GM18909 (cell line): ENCODE measurements around the gene PDZD2.

Source experiments
- ATAC-seq: cut with Tn5 transposase; IDR thresholded peaks from one replicate; pipeline ENCODE4 v1.9.1; 2021; ENCODE audit warnings: mild to moderate bottlenecking; ENCODE audit not compliant: unreplicated experiment, poor library complexity

The PDZD2 gene

GRCh38 chr5:31908396-31908795 lies 269.5 kb downstream of the PDZD2 start:
- ATAC-seq, result no peak

GRCh38 chr5:31909073-31909472 lies 270.1 kb downstream of the PDZD2 start:
- ATAC-seq, result no peak

GRCh38 chr5:31911291-31912265 lies 272.6 kb downstream of the PDZD2 start:
- no peak for ATAC-seq

GRCh38 chr5:31913808-31914207 lies 274.9 kb downstream of the PDZD2 start:
- ATAC-seq, result no peak

DNA sequence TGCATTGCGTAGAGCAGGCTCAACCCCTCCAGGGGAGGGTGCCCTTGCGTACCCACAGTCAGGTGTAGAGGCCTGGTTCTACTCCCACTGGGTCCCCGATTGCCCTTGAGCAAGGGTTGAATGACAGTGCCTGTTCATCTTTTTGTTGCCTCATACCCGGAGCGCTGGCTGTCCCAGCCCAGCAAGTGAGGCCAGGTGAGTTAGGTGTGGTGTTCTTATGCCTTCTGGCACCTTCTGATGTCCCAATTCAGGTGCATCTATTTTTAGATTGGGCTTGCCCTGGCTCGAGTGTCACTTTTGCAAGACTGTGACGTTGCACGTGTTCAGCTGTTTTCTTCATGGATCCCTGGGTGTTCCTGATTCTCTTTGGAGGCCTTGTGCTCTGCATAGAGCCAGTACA lies 277.4 kb downstream of the PDZD2 start:
- ATAC-seq, result no peak

DNA sequence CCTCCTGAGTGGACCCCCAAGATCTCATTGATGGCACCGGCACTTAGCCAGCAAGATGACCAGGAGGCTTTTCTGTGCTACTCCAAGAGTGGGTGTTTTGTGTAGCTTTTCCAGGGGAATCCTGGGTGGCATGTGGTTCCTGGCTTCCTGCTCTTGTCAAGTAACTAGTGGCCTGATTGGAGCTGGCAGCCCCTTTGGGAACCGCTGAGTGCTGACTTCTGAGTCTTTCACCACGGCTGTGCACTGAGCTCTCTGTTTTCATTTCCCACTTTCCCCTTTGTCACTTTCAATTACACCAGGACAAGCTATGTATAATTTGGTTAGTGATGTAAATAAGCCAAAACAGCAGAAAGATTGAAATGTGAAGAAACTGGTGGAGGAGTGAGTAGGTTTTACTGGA lies 279.8 kb downstream of the PDZD2 start:
- no peak for ATAC-seq

DNA sequence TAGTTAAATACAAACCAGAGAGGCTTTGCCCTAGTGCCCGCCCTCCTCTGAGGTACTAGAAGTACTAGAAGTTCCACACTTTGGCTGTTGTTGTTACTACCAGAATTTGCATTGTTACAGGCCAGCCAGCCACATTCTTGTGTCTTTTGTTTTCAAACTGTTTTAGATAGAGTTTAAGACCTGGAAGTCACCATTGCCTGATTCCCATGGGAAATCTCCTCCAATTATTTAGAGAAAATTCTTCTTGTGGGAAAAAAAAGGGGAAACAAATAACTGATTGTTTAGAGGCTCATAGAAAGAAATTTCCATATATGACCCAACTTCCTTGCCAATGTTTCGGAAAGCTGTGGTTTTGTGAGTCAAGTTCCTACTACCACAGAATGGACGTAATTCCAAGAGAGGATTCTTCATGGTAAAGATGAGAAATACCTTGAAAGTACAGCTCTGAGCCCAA lies 282.9 kb downstream of the PDZD2 start:
- ATAC-seq, result no peak

GRCh38 chr5:31924005-31924404 lies 285.1 kb downstream of the PDZD2 start:
- ATAC-seq, result no peak

GRCh38 chr5:31931874-31932273 lies 292.9 kb downstream of the PDZD2 start:
- ATAC-seq, result no peak

DNA sequence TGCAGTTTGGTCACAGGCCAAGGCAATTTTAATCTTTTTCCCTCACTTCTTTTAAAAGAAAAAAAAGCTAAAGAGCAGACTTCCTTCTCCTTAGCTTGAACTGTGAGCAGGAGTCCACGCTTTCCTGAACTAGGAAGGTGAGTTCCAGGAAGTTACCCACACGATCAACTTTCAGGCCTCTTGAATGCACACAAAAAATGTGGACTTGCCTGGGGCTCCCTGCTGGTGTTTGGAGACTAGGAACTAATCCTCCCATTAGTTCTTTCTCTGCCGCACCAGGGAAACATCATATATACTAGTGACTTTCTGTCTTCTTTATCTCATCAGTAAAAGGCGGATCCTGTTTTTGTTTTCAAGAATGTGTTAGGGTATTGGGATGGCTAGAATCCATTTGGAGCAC lies 295.2 kb downstream of the PDZD2 start:
- no peak for ATAC-seq

DNA sequence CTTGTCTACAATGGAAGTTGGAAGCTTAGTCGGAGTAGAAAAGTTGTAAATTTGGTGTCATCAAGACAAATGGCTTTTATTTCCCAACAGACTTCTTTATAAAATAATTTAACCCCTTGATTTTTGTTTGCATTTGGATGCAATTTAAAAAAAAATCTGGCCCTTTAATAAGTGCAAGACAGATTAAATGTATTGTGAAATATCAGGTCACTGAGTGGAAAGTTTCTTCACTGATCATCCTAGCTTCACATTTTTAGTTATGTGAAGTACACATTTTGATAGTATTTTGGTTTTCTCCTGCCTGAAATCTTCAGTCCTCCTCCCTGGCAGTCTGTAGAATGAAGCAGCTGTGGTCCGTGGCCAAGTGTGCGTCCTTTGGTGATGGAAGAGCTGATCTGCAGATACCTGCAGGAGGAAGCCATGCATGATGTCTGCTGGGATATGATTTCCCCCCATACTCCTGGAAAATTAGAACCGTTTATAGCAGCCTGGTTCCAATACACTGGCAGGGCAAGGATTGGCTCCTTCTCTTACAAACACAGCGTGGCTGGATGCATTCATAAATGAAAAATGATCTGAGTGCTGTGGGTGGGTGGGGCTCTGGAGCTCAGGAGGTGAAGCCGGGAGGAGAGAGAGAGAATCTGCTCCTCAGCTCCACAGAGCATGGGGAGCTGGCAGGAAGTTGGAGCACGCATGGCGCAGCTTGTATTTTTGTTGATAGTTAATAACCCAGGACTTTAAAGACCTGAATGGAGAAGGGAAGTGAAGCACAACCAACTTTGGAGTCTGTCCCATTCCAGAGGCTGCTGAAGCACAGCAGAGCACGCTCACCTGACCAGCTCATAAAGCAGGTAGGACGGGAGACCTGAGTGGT lies 296.8 kb downstream of the PDZD2 start:
- no peak for ATAC-seq

- ATAC-seq, result no peak
These were observed 297.8 kb downstream of the PDZD2 start for GRCh38 chr5:31936683-31937082.

DNA sequence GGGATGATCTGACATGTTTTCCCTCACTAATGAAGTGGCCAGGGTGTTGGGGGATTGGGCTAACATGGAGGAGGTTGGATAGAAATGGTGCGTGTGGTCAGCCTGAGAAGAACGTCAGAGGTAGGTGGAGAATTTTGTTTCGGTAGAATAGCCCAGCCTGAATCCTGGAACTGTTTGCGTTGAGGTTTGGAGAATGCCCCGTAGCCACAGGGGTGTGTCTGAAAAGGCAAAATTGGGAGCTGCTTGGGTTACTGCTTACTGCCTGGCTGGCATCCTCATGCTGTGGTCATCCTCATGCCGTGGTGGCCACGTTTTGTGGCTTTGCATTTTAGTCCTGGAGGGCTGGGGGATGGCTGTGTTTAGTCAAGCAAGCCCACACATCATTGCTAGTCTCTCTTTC lies 298.3 kb downstream of the PDZD2 start:
- ATAC-seq, result no peak

DNA sequence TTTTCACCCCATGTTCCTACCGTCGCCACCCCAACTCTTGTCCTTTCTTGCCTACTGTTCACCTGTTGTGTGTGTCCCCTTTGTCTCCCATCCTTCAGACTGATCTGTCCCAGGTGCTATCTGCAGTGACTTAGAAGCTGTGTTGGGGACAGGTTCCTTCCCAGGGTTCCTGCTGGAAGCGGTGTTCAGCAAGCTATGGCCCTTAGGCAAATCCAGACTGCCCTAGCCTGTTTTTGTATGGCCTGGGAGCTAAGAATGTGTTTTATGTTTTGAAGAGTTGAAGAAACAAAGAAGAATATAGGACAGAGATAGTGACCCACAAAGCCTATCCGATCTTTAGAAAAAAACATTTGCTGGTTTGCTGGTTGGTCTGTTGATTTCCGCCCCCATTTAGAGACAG lies 298.8 kb downstream of the PDZD2 start:
- ATAC-seq, result no peak

DNA sequence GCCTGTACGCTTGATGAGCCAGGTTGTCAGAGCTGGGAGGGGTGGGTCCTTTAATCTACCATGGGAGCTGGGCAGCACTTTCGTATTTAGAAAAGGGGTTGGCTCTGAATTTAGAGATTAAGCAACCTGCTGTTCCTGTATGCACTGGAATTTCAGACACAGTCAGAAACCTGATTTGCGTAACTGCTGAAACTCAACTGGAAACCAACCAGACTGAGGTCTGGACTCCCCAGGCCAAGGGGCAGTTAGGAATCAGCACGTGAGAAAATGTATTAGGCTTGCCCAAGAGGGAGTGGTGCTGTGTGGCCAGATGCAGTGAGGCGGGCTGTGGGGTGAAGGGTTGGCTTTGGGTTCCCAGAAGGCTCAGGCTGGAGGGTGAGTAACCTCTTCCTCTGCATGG lies 300.2 kb downstream of the PDZD2 start:
- no peak for ATAC-seq

DNA sequence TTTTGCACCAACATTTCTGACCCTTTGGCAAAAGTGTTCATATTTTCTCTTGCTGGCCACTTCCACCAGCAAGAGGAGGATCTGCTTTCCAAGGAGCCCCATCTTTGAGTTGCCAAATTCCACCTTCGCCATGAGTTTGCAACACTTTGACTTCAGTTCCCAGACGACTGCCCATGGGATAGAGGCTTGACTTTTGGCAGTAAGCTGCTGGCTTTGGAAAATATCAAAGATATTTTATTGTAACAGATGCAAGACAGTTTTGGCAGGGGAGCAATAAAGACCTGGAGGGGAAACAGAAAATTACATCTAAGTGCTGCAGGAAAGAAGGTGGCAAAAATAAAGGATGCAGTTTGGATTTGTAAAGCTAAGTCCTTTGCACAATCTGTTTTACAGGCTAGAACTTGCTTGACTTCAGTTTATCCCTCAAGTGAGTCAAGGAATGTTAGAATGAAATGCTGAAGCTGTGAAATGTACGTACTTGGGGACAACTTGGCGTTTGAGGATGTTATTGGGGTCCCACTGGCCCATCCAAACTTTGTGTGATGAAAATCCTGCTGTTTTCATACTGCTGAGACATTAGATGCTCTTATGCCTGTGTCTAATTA lies 302.3 kb downstream of the PDZD2 start:
- ATAC-seq, result no peak

DNA sequence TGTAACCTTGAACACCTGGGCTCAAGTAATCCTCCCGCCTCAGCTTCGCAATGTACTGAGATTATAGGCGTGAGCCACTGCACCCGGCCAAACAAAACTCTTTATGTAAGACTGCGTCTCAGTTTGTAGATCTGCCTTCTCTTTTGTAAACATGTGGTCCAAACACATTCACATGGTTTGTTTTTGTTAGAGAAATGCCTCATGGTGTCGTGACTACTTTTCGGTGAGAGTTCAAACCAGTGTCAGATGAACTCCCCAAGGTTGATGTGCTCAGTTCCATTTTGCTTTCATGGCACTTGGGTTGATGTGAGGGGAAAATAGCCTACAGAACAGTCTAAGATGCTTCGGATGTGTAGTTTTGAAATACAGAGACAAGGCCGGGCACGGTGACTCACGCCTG lies 303.6 kb downstream of the PDZD2 start:
- no peak for ATAC-seq

GRCh38 chr5:31944684-31945445 lies 305.9 kb downstream of the PDZD2 start:
- ATAC-seq, result no peak

DNA sequence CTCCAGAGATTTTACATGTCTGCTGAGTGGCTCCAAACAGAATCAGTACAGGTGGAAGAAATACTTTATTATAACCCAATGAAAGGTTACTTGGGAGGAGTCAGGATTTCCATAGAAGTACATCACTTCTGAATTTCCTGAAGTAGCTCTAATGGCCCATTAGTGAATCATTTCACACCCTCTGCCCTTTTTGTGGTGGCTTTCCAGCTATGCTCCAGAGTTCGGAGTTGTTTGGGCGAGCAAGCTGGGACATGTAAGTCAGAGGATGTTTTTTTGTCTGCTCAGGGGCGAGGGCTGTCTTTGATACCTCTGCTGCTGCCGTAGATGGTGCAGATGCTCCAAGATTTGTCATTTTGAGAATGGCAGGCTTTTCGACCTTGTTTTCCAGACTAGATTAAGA lies 309.1 kb downstream of the PDZD2 start:
- ATAC-seq, result no peak

- ATAC-seq, result no peak
These were observed 313.1 kb downstream of the PDZD2 start for GRCh38 chr5:31952067-31952466.
